CD4-positive, alpha-beta T cell treated with Interferon gamma for 1 hour (primary cell): ENCODE data around the gene PEAK1.

Source experiments
- DNase-seq: peaks from one replicate; pipeline ENCODE4 v3.0.0-alpha.2; 2020

PEAK1 gene

DNA sequence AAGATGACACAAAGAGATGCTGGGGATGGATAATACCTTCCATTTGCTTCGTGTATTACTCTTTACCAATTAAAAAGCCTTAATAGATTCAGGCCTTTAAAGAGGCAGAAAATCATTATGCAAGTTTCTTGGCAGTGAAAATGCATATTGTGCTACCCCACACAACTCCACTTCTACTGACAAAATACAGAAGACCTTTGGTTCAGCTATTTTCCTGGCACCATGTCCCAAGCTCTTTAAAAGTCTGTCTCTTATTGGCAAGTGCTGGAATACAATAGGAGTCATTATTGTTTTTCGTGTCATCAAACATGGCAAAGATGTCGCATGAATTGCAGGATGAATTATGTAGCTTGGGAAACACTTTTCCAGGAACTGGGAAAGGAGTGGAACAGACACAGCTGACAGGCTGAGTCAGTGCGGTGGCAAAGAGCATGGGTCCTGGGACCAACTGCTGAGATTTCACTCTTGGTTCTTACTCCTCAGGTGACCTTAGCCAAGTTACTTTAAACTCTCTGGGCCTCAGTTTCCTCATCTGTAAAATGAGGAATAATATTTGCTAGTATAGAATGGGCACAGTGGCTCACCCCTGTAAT, 343.5 kb downstream of the PEAK1 start:
- no peak for DNase-seq

DNA sequence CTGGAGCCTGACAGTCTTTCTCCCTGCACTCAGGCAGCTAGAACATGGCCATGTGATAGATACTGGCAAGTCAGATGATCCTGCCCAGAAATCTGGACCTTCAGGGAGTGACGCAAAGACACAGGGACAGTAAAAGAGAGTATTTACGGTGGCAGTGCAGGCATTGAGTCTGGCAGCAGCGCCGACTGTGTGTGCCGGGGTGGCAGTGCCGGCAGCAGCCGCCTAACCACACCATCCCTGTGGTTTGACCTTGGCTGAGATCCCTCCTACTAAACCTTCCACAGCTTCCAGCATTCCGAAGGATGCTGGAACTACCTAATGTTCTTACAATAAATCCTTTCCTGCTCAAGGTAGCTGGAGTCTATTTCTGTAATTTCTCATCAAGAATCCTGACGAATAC, 344.4 kb downstream of the PEAK1 start:
- no peak for DNase-seq

DNA sequence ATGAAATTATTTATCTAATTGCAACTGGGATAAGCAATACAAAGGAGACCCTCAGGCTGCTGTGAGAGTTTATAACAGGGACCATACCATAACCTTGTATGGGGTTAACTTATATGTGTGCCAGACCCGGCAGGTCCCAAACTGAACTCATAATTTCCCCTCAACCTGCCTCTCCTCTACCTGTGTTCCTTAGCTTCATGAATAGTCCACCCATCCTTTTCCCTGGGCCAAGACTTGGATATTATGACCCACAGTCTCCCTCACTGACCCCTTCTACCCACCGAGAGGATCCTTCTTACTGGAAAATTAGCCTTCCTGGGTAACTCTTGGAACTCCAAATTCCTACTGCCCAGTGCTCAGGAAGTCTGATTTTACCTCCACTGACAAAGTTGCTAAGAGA, 345.6 kb downstream of the PEAK1 start:
- no peak for DNase-seq

DNA sequence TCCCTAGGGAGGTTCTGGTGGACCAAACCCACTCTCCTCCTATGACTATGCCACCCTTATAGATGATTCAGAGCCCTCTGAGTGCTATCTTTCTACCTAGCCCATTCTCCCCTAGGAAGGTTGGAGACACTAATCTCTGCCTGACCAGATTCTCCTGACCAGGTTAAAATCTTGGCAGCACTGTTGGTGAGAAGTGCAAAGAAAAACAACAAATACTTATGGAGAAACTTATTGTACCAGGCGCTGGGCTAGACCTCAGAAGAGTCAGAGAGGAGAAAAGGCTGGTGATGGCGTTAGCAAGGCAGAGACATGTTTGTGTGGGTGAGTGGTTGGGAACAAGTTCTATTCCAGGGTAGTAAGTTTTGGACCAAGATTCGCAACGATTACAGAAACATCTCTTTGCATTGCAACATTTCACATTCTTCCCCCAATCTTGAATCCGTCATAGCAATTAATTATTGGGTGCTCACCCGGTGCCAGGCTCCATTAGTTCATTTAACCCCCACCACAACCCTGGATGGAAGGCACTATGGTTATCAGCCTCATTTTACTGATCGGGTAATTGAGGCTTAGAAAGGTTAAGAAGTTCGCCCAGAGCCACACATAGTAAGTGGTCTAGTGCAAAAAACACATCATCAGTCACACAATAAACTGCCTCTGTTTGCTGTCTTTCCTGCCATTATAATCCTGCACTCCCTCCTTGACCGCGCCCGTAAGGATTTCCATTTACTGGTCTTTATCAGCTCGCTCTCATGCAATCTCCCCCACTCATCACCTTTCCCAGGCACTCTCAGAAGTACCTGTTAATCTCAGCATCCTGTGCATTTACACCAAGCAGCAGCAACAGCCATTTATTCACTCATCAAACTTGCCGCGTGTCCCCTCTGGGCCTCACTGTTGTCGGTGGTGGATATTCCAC, 348.3 kb downstream of the PEAK1 start:
- no peak for DNase-seq

DNA sequence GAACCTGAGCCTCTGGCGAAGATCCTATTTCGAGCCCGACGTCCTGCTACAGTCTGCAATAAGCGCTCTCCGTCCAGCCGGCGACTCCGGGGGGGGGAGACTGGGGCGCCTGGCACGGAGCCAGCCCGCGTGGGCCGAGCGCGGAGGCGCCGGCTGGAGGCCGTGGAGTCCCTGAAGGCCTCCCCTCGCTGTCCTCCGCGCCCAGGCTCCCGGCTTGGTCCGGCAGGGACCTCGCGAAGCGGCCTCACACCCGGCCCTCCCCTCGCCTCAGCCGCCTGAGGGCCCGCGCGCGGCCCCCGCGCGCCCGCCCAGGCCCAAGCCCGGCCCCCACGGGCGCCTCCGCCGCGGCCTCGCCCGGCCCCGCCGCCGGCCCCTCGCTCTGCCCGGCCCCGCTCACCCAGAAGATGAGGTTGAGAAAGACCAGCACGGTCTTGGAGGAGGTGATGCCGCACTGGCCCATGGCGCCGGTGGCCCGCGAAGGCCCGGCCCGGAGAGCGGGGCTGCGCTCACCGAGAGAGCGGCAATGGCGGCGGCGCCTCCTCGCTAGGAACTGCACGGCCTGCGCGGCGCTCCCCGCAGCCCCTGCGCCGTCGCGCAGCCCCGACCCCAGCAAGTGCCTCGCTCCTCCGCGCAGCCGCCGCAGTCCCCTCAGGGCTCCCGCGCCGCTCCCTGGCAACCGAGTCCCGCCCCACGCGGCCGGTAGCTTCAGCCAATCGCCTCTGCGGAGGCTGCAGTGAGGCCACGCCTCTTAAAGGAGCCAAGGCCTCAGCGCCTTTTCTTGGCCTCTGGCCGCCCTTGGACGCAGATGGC, 349.2 kb downstream of the PEAK1 start, which contains the start of gene TSPAN3:
Gene TSPAN3, minus strand, starts transcription at position 615 of the 810 bp plus-strand sequence. Its CDS starts 155 bp downstream, at position 460.
- DNase-seq, result peak; percentile 92

DNA sequence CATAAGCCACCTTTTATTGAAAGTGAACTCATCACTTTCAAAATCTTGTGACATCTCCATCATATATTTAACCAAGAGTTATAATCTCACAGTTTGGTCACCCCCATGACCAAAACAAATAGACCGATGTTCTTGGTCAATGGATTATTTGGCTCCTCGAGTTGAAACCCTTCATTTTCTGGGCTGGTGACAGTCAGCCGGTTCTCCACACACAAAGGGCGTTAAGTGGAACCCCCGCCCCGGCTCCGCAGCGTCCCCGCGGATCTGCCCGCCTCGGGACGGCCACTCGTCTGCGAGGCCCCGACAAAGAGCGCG, 349.8 kb downstream of the PEAK1 start:
- no peak for DNase-seq

DNA sequence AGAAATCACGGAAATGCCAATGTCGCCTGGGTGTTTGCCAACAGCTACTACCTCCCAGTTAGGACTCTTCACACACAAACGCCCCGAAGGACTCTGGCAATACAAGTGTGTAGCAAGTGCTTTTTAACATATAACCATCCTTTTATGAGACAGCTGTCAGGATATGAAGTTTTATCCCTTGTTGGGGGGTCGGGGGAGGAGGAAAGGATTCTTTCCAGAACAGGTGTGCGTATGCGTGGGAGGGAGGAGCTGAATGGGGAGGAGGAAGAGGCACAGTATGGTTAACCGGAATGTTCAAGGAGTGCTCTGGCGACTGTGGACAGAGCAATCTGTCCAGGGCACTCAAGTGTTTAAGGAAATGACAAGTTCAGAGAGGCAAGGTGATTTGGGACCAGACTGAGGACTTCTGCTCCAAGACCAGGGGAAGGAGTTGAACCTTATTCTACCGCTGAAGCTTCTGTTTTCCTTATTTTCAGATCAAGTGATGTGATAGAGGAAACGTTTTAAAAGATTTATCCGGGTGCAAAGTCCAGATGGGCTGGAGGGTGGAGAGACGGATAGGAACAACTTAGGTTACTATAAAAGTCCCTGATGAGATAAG, 350.3 kb downstream of the PEAK1 start:
- no peak for DNase-seq

DNA sequence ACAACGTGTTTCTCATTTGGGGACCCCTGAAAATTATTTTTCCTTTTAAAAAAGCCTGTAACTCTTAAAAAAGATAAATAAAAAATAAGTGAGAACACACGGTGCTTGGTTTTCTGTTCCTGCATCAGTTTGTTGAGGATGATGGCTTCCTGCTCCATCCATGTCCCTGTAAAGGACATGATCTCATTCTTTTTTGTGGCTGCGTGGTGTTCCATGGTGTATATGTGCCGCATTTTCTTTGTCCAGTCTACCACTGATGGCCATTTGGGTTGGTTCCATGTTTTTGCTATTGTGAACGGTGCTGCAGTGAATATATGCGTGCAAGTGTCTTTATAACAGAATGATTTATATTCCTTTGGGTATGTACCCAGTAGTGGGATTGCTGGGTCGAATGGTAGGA, 351.3 kb downstream of the PEAK1 start:
- no peak for DNase-seq

DNA sequence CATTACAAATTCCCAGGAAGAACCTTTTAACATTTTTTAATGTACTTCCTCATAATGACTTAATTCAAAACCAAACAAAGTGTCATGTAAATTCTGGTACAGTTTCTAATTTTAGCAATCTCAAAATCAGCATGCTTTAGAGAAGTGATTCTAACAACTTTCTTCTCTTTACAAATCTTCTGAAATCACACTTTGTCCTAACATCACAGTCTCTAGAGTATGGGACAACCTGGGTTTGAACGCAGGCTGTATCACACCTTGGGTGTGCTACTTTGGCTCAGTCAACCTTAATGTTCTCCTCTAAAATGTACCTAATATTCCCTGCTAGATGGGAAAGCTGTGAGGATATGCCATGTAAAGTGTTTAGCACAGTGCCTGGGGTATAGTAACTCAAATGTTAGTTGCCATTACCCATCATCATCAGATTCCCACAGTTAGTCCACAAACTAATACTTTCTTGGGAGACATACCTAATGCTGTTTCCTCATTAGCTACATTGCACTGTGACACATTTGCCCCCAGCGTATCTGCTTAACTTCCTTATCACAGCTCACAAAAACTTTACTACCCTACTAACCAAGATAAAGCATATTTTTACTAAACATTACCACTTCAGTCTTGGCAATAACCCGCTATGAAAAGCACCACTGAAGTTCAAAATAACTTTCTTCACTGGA, 352.1 kb downstream of the PEAK1 start:
- DNase-seq, result no peak

DNA sequence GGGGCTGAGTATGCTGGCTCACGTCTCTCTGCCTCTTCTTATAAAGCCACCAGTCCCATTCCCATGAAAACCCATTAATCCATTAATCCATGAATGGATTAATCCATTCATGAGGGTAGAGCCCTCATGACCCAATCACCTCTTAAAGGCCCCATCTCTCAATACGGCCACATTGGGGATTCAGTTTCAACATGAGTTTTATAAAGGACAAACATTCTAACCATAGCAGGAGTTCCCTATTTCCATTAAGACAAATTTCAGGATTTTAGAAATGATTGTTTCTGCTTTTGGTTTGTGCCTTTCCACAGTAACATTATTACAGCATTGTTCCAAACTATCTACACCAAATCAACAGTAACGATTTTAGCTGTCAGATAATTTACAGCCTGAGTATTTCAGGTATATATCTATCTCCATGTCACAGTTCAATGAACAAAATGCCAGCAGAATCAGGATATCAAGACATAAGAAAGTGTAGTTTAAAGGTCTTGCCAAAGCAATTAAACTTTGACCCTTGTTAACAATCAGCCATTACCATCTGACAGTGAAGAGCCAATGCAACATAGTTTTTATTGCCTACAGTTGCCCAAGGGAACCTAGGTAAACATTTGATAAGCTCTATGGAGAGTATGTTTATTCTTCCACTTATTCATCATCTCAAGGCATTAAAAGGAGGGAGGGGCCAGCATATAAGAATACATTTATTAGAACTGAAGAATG, 352.8 kb downstream of the PEAK1 start:
- DNase-seq, result no peak

DNA sequence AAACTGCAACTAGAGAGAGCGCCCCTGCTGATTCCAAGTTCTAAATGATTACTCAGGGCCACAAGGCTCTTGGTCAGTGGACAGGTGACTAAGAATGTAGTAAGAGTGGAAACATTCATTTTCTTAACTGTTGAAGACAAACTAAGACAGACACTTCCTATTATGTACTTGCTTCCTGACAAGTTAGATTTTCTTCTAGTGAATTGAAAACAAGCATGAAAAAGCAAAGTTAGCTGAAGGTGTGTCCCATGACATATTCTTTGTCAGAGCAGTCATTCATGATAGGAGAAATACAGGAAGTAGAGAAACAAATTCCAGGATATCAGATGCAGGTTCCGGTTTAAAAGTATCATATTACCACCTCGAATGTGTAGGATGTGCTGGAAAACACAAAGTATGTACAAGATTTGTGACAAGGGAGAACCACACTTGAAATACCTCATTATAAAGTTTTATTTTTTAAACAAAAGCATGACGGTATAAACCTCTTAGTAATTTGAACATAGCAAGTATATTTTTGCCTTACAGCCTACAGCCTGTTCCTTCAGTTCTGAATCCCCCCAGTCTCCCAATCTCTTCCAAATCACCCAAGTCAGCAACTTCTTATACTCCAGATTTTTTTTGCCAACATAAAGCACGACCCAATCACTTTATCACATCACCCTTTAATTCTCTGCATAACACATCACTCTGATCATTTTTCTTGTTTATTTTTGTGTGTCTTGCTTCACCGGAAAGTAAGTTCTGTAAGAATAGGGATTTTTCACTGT, 355.2 kb downstream of the PEAK1 start:
- no peak for DNase-seq

DNA sequence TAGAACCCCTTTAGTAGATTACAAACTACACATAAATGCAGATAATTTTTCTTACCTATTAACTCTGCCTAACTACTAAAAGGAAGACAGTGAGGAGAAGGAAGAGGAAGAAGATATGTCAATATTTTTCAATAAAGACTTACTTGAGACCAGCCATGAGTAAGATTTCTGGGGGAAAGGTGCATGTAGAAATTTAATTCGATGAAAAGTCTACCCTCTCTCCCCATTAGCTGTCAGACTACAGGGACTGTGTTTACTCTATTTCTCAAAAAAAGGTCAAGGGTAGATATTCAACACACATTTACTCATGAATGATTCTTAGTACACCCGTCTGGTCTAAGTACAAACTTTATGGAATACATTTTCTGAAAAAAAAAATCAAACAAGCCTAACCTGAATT, 355.8 kb downstream of the PEAK1 start:
- DNase-seq, result no peak

DNA sequence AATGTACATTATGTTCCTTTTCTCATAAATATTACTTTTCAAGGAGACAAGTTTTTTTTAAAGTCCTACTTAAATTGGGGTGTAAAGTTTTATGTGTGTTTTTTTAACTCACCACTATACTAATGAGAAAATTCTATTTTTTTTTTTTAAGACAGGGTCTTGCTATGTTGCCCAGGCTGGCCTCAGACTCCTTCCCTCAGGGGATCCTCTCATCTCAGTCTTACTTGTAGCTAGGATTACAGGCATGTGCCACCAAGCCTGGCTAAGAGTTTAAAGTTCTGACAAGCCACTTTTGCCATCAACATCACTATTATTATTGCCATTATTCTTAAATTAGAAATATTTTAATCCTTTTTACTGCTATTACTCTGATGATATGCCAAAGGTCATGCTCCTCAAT, 356.7 kb downstream of the PEAK1 start:
- no peak for DNase-seq

DNA sequence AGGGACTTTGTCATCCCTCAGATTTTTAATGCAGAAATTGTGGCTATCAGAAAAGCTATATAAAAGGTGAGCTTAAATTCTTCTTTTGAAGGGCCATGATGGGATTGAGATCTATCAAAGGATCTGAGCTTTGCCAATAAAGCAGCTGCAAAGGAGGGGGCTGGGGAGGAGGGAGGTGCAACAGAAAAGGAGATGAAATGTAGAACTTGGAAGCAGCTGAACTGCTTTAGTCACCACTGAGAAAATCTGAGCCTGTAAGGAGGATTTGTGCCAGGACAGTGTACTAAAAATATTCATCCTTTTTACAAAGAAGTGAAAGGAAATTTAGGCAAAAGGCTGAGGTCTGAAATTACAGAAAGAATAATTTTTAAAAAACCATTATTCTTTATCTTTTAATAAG, 359.4 kb downstream of the PEAK1 start:
- DNase-seq, result no peak

DNA sequence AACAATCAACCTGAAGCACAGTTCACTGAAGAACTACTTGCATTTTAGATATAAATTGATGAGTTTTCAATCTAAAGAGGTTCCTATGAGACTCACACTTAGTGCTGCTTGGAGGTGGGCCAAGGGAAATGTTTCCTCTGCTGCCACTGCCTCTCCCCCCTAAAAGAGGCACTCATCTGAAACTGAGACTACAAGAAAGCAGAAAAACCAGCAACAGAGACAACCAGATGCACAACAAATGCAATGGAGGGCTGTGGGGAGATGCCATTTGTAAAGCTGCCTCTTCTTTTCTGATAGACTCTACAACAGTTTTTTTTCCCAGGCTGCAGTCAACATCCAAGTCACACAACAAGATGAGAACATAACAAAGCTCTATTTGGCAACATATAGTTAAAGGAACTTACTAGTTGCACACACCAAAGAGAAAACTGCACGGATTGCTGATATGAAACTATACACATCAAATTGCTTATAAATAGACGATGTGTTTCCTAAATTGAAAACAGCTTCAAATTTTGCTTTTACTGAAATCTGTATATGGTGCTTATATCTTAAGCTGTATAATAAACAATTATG, 360.0 kb downstream of the PEAK1 start:
- DNase-seq, result no peak

DNA sequence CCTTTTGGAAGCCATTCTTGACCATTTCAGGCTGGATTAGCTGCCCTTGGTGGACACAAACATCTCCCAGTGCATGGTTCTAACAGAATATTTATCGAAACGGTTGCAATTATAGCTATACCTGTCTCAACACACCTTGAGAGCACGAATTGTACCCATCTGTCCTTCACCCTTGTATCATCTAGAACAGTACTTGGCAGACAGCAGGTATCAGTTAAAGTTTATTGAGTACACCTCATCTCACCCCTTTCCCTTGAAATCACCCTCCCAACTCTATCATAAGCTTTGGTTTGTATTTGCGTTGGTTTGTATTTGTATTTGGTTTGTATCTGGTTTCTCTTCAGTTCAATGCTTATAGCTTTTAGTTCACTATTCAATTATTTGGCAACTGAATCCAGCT, 361.4 kb downstream of the PEAK1 start:
- no peak for DNase-seq

DNA sequence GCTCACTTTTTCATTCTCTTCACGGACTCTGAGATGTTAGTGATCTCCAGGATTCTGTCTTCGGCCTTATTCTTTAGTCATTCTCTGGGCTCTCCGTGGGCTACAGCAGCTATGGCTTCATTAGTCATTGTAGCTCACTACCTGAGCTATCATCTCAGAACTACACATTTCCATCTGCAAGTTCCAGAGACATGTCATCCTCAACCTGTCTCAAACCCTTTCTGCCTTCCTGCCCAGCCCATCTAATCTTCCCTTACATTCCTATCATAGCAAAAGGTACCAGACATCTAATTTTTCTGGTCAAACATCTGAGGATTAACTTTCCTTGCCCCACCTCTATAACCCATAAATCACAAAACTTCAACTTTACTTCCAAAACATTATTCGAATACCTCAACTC, 362.2 kb downstream of the PEAK1 start:
- no peak for DNase-seq

DNA sequence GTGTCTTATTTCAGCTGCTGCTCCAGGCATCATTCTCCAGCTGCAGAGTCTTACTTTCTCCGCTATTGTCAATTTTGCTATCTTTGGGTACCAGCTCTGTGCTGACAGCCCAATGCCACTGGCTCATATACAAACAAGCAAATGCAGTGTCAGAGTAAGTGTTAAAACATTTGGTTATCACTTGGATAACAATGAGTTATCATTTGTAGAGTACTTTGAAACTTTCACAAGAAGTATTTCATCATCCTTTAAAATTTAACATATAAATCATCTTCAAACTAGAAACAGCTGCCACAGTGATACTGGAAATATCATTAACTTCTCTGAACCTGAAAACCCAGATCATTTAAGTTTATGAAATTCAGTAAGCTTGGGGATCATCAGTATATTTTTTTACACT, 362.8 kb downstream of the PEAK1 start:
- no peak for DNase-seq

DNA sequence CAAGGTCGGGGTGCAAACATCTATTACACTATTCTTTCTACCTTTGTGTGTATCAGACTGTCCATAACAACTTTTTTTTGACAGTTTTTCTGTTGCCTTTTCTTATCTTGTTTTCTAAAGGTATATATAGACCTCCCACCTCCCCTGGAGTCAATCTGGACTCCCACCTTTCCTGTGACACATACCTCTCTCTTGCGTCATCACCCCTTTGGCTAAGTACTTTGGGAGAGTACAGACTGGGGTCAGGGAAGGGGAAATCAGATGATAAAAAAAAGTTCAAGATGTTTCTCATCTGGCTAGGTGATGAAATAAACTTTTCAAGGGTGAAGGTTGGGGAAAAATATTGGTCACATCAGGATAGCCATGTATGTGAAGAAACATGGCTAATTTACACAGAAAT, 366.2 kb downstream of the PEAK1 start:
- no peak for DNase-seq

DNA sequence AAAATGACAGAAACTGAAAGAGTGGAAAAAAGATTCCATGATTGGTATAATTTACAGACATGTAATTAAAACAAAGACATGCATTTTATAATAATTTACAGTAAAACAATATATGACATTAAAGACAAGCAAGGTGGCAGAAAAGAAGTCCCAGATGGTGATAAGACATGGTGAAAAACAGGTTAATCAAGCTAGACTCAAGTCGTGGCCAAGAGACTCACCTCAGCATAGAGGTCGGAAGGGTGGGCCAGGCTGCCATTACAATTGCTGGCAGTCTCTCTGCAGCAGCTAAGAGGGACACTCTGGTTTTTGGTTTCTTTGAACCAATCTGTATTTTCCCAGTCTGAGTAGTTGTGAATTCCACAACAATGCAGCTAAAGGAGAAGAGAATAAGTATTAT, 367.3 kb downstream of the PEAK1 start:
- DNase-seq, result no peak
